HG02973 (cell line): Measurements from ENCODE around the gene LEF1.

ENCODE experiments used
- ATAC-seq: cut with Tn5 transposase; IDR thresholded peaks from one replicate; pipeline ENCODE4 v1.9.1; 2021; ENCODE audit warnings: moderate library complexity; ENCODE audit not compliant: unreplicated experiment

Gene LEF1

DNA sequence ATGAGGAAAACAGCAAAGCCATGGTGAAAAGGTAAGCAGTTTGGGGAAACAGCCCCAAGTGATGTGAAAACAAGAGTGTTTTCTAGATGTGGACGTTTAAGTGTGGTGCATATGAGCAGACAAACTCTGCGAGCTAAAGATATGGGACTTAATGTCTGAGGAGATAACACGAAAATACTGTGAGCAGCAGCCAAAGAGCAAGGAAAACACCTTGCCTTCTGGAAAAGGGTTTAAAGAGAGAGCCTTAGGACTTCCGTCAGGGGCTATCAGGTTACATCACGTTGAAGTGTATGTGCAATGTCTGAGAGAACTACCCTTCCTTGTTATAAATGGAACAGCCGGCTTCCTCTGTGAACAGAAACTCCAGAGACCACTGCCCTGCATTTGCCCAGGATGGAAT is 54.2 kb downstream of the LEF1 start:
- ATAC-seq: no peak

DNA sequence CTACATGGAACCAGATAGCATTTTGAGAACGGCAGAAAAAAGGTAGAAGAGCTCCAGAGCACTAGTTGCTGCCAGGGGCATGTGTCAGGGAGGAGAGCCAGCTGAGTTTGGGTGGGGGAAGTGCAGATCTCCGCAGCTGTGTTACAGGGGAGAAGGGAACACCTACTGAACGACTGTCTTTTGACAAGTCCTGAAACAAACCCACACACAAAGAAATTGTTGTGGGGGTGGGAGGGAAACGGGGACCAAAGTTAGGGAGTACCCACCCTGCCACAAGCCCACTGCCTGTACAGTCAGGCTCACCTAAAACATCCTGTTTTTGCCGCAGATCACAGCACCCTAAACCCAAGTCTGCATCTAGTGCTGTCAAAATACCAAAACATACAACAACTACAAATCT is 55.5 kb downstream of the LEF1 start:
- no peak for ATAC-seq

- no peak for ATAC-seq
Measured at GRCh38 chr4:108111781-108112180, 57.0 kb downstream of the LEF1 start.

DNA sequence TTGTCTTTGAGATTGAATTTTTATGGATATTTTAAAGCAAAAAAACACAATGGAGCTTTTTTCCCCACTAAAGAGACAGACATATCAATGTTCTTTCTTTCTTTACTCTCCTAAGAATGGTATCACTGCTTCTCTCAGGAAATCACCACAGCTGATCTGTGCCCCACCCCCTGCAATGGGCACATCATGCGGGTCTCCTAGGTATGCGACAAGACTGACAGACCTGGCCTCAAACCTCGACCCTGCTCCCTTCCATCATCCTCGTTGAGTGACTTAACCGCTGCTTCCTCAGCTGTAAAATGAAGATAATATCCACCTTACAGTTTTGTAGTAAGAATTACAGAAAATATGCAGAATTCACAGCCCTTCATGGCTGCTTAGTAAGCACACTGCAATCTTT is 58.3 kb downstream of the LEF1 start:
- no peak for ATAC-seq

DNA sequence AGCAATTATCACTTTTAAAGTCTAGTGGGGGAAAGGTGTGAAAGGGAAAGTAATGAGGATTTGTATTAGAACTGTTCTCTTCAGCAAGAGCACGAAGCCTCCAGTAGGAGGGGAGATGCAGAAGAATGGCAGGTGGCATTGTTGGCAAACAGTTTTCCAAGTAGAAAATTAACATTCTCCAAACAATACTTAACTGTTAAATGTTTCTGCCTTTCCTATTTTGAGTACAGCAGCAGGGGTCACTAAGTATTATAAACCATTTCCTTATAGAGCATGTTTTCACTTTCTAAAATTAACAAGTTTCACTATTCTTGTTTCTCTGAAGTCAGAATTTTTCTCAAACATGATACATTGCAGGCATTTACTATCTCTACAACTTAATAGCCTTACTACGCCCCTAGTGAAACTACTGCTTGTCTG is 58.7 kb downstream of the LEF1 start:
- peak; percentile 88 for ATAC-seq

DNA sequence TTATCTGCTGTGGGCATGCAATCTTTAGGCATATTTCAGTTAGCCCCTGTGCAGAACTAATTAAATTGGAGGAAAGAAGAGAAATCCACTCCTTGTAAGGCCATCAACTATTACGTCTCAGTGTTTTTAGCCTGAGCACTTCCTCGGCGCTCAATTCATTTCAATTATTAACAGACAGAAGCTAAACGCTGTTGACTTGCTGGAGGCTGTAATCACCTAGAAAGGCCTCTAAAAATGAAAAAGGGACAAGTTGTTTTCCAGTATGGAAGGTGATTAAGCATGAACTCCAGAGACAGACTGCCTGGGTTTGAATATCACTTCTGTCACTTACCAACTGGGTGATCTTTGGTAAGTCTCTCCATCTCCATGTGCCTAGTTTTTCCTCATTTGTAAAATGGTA is 59.6 kb downstream of the LEF1 start:
- ATAC-seq: no peak

DNA sequence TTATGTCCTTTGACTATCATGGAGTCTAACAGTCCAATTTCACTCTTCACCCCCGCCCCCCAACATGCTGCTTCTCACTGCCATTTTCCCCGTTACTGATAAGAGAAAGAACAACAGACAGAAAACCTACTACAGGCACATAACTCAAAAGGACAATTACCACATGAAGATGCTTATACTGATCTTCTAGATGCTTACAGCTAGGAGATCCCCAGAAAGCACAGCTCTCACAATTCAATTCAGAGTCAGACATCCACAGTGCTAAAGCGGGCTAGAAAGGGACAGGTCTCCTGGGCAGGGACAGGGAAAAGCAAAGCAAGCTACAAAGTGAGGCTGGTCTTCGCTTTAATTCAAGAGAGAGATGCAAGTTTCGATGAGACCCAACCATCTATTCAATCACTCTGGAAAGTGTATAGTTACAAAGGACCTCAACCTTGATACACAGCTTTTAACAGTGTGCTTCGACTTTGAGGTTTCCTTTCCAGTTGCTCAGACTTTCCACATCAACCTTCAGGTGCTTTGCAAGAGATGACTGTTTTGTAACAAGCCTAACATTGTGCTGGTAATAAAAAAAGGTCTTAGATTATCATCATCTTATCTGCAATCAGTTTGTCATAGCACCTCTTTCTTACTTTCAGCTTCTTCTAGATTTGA is 60.9 kb downstream of the LEF1 start:
- no peak for ATAC-seq

DNA sequence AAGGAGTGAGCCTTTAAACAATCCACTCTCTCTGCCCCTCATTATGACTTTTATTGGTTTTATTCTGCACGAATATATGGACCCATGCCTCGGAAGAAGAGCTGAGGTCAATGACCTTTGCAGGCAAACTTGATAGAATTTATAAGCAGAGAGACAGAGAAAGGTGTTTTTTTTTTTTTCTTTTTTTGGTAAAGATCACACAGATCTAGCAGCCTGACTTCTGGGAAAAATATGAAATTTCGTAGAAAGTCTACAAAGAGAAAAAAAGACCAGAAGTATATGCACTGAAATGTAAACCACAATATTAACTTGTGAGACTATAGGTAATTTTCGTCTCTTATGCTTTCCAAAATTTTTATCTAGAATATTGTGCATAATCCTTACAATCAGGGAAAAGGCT is 61.6 kb downstream of the LEF1 start:
- no peak for ATAC-seq

DNA sequence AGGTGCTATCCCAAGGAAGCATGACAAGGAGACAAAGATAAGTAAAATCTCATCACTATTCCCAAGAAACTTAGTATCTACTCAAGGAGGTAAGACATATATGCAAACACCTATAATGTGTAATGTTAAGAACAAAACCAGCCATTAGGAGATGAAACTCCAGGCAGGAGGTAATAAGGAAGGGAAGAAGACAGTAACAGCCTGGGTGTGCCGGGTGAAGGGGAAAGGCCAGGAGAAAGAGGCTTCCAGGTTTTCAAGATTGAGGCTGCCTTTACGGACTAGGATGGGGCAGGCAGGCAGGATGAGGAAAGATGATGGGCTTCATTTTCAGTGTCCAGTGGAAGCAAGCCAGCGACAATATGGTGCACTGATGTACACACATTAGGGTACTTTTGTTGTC is 62.5 kb downstream of the LEF1 start:
- no peak for ATAC-seq

GRCh38 chr4:108103099-108103862 is 65.5 kb downstream of the LEF1 start:
- no peak for ATAC-seq

DNA sequence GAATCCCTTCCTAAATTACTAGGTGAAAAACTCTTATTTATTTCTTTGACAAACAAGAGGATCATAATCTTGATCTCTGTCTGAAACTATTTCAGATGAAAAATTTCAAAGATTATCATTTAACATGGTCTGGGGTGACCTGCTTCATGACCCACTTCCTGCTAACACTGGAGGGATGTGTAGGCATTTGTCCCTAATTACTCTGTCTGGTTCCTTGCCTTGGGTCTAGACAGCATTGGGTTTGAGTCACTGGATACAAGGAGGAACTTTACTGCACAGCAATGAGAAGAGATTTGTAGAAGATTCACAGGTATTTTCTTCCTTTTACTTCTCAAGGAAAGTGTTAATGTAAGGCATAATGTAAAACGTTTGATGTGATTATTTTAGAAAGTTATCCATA is 67.9 kb downstream of the LEF1 start:
- ATAC-seq: no peak

GRCh38 chr4:108099838-108100237 is 68.9 kb downstream of the LEF1 start:
- no peak for ATAC-seq

DNA sequence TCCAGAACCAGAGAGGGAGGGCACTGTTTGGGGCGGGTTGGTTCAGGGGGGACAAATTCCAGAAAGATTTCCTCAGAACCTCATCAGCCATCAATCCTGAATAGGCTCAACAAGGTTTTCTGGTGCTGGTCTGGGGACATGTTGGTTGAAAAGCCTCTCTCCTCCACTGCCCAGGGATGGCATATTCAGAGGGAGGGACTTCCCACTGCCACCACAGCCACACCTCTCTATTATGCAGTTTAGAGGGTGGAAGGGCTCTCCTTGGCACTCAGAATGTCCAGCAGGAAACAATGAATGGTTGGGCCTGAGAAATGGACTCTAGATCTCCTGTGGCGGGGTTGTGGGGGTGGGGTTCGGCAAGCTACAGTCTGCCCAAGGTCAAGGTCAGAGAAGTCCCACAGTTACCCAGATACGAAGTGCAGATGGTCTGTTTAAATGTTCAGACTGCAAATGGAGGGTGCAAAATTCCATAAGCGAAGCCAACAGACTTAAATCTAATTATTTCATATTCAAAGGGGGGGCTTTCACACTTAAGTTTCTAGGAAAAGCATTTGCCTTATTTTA is 70.7 kb downstream of the LEF1 start:
- ATAC-seq: no peak

DNA sequence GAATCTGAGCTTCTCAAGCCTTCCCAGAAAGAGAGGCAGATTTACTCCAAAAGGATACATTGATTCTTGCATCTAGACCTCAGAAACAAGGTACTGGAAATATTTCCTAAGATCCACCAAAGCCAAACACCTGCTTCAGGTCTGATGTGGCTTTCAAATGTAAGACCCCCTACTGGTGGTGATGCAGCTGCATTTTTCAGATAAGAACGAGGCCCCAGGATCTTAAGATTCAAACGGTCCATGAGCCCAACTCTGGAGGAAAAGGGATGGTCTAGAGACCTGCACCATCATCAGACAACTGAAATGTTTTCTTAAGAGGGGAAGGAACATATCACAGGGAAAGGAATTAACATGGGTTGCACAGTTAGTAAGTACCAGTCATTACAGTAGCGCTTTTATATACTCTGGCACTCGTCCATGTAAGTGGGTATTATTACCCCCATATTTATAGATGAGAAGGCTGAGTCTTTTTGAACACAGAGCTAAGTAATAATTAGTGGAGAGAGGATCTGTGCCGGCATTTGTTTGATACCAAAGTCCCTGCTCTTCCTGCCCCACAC is 73.7 kb downstream of the LEF1 start:
- ATAC-seq: no peak

DNA sequence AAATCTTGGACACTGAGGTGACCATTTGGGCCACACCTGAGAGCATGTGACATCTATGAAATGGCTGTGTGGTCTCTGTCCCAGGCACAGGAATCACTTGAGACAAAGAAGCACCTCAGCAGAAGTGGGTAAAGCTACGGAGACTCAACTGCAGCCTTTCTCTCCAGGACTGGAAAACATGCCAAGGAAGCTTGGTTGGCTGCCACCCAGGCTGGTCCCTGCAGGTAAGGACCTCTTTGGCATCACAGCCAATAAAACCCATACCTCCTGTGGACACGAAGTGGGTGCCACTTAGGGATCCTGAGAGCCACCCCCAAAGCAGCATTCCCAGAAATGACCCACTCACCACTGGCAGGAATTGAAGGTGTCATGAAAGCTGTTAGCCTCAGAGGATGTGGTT is 74.6 kb downstream of the LEF1 start:
- ATAC-seq: no peak

DNA sequence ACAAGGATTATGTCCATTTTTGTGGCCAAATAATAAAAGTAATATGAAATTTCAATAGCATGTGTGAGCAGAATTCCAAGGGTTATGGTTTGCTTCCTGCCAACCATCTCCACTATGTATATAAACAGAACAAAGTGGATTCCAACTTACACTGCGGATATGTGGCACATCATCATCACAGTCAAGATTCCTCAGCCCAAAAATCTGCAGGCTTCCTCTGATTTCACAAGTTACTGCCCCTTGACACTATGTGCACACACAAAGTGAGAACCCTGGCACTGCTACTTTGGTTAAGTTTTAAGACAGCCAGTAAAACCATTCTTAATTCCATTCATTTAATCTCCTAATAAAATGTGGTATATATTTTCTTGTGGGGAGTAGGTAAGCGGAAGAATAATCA is 76.4 kb downstream of the LEF1 start:
- no peak for ATAC-seq

DNA sequence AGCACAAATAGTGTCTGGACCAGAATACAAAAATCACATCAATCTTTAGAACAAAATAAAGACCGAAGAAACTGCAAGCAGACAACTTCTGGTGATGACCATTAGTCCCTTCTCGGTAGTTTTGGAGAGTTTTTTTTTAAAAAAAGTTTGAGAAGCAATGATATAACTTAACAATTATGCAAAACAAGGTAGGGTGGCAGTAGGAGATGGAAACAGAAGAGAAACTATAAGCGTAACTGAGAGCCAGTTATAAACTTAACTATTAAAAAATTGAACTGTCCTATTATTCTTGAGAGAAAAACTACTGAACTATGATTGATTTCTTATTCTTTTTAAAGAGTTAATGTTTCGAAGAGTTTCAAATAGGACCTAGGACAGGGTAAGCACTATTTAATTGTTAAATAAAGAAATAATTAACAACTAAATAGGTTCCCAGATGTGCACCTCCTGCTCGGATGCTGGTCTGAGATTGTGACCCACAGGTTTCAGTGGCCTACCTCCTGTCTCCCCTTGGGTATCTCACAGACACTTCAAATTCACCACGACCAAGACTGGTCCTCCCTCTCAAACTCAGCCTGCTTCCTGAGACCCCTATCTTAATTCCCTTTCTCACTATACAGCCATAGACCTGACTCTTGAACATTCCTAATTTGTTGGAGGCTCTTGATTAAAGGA is 81.3 kb downstream of the LEF1 start:
- no peak for ATAC-seq

GRCh38 chr4:108081256-108081655 is 87.5 kb downstream of the LEF1 start:
- no peak for ATAC-seq

GRCh38 chr4:108080747-108081146 is 88.0 kb downstream of the LEF1 start:
- no peak for ATAC-seq

DNA sequence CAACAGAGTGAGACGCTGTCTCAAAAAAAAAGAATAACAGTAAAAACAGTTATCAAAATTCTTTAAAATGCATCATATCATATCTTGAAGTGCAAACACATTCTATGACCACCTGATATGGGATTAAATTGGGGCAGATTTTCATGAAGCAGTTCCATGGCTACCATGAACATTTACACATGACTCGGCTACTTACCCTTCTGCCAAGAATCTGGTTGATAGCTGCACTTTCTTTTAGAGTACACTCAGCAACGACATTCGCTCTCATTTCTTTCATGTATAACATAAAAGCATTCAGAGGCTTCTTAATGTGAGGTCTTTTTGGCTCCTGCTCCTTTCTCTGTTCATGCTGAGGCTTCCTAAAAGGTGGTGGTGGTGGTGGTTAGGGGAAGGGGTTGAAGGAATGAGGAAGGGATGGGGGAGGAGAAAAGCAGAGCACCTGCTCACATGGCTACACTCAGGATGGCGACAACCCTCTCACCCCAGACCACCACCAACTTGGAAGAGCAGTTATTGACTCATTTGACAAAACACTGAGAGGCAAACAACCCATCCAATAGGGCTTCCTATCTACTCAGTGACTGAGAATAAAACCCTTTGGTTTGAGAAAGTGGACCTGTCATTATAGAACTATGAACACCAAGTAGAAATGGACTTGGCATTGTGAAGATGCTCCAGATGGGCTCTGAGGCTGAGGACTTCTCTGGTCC is 90.6 kb downstream of the LEF1 start:
- ATAC-seq: no peak

DNA sequence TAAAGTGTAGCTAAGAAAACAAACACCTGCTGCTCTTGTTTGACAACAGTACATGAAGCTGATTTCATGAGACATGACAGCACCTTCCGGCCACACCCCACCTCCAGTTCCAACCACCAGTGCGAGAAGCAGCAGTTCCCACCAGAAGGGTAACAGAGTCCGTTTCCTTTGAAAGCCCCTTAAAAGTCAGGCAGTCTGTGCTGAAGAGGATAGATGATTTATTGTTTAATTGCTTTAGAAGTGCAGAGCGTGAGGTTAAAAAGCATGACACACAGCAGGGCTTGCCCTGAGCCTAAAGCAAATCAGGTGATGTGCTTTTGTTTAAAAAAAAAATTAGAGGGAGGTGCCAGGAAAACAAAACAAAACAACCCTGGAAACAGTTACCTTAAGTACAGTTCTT is 96.4 kb downstream of the LEF1 start:
- ATAC-seq: no peak
